HepG2 (cell line): ENCODE measurements around the gene STN1. TPM values are rescaled to one million over a fixed set of nuclear protein-coding genes. Genes with fewer than 3 reads are reported as not detected.

Experiments used
- ATAC-seq: fragments of 200-7000 bp; cut with Tn5 transposase; 3 replicates; pipeline ENCODE4 v1.9.1; 2020; ENCODE audit warnings: mild to moderate bottlenecking, moderate library complexity
- BruUV-seq: library from RNA; stranded (reverse); fragments of 400-500 nt; replicated peaks from 2 replicates; lab custom pipeline; 2021; lab: Mats Ljungman, UMichigan
- CTCF ChIA-PET: fragments of 300-600 bp; formaldehyde crosslinking; extraction: SDS; loops from one replicate; lab custom pipeline; 2021; ENCODE audit warnings: low total read pairs, inconsistent platforms, low intra/inter-chr PET ratio; lab: Yijun Ruan, JAX
- POLR2A ChIA-PET: fragments of 350-600 bp; sonication (Branson Sonifier 250); formaldehyde crosslinking; loops from one replicate; lab custom pipeline; 2020; ENCODE audit warnings: antibody characterized with exemption, inconsistent platforms; lab: Yijun Ruan, JAX
- DNase-seq: peaks from one replicate; pipeline ENCODE4 v3.0.0-alpha.2; 2015; ENCODE audit warnings: low spot score
- FAIRE-seq: peaks from 3 replicates; lab custom pipeline; 2011; peaks lifted over from hg19 to GRCh38; lab: Jason Lieb, UNC
- H2AFZ ChIP-seq: one replicate; pipeline ENCODE4 v1.6.1; 2011; ENCODE audit warnings: low read length, inconsistent platforms
- H3K27ac ChIP-seq: fragments of 300-600 bp; 3 replicates; pipeline ENCODE4 v1.8.0; 2011; ENCODE audit warnings: mixed run types, mild to moderate bottlenecking, mixed read lengths, low read length, inconsistent platforms; ENCODE audit not compliant: insufficient read depth; ENCODE audit errors: extremely low read length
- H3K27me3 ChIP-seq, 2 experiments: fragments of 200-600 bp in 1 of 2; 2 replicates in 1 of 2; 3 replicates in 1 of 2; pipeline versions ENCODE4 v1.6.0 to v1.8.0; 2011; ENCODE audit warnings: low read length in 2 of 2, mild to moderate bottlenecking in 2 of 2, moderate library complexity in 2 of 2, inconsistent platforms in 1 of 2; ENCODE audit not compliant: insufficient read depth in 2 of 2, control insufficient read depth in 1 of 2
- H3K36me3 ChIP-seq, 2 experiments: fragments of 200-600 bp in 1 of 2; replicated peaks in 1 of 2; 2 replicates in 1 of 2; 3 replicates in 1 of 2; pipeline versions ENCODE4 v1.5.1 to v1.8.0; 2011; ENCODE audit warnings: low read length in 2 of 2, inconsistent platforms in 1 of 2; ENCODE audit not compliant: insufficient read depth in 2 of 2, control insufficient read depth in 1 of 2
- H3K4me1 ChIP-seq: 2 replicates; pipeline ENCODE4 v1.5.1; 2012; ENCODE audit warnings: low read length, inconsistent platforms; ENCODE audit not compliant: insufficient read depth
- H3K4me2 ChIP-seq: 2 replicates; pipeline ENCODE4 v1.6.0; 2011; ENCODE audit warnings: low read depth, low read length, inconsistent platforms
- H3K4me3 ChIP-seq, 3 experiments: fragments of 200-600 bp in 1 of 3; sonication (generic), shearing (Covaris generic) in 1 of 3; replicated peaks in 1 of 3; 2 replicates each; pipeline ENCODE4 v1.5.1; 2011 to 2016; ENCODE audit warnings: low read length in 3 of 3, inconsistent platforms in 2 of 3, low read depth in 2 of 3, mild to moderate bottlenecking in 2 of 3, control low read depth in 1 of 3, mixed read lengths in 1 of 3; ENCODE audit not compliant: insufficient read depth in 1 of 3
- H3K79me2 ChIP-seq: one replicate; pipeline ENCODE4 v1.6.1; 2011; ENCODE audit warnings: low read length, inconsistent platforms; ENCODE audit not compliant: insufficient read depth
- H3K9ac ChIP-seq: 2 replicates; pipeline ENCODE4 v1.6.0; 2011; ENCODE audit warnings: mild to moderate bottlenecking, low read depth, low read length, inconsistent platforms; ENCODE audit not compliant: insufficient read depth
- H3K9me3 ChIP-seq: 2 replicates; pipeline ENCODE4 v1.5.1; 2012; ENCODE audit warnings: mild to moderate bottlenecking, low read length
- H4K20me1 ChIP-seq: 2 replicates; pipeline ENCODE4 v1.6.0; 2011; ENCODE audit warnings: inconsistent platforms, mild to moderate bottlenecking, low read length, moderate library complexity; ENCODE audit not compliant: insufficient read depth
- EP300 ChIP-seq, 3 experiments: sonication (generic) in 1 of 3; formaldehyde crosslinking in 1 of 3; IDR thresholded peaks; 2 replicates each; pipeline versions ENCODE4 v1.5.1 to v1.6.1; 2011 to 2020; ENCODE audit warnings: low read depth in 2 of 3, low read length in 2 of 3, borderline replicate concordance in 1 of 3, improper control_type of control experiment in 1 of 3, mild to moderate bottlenecking in 1 of 3, missing genetic modification reagents in 1 of 3, moderate library complexity in 1 of 3
- HNF1B ChIP-seq: sonication (generic); formaldehyde crosslinking; IDR thresholded peaks from 2 replicates; pipeline ENCODE4 v1.5.1; 2020; ENCODE audit warnings: mild to moderate bottlenecking, moderate library complexity, missing genetic modification reagents
- IRF1 ChIP-seq: sonication (generic); formaldehyde crosslinking; IDR thresholded peaks from 2 replicates; pipeline ENCODE4 v1.4.0; 2020; ENCODE audit warnings: low read depth, mild to moderate bottlenecking, missing genetic modification reagents
- KAT2B ChIP-seq: fragments of 150-350 bp; IDR thresholded peaks from 2 replicates; pipeline ENCODE4 v1.6.1; 2014; ENCODE audit warnings: low read depth, low read length, borderline replicate concordance
- MXI1 ChIP-seq: IDR thresholded peaks from 3 replicates; pipeline ENCODE4 v1.6.1; 2012; ENCODE audit warnings: low read depth, low read length, inconsistent platforms, borderline replicate concordance
- NR1H2 ChIP-seq: sonication (generic); formaldehyde crosslinking; IDR thresholded peaks from 2 replicates; pipeline ENCODE4 v1.8.1; 2022; ENCODE audit warnings: low read depth, missing genetic modification reagents, borderline replicate concordance
- POLR2G ChIP-seq: fragments of 200-400 bp; formaldehyde crosslinking; IDR thresholded peaks from 2 replicates; pipeline ENCODE4 v1.6.1; 2018; ENCODE audit warnings: mild to moderate bottlenecking, low read depth, low read length, moderate library complexity
- PRMT3 ChIP-seq: sonication (generic); formaldehyde crosslinking; IDR thresholded peaks from 2 replicates; pipeline ENCODE4 v1.8.1; 2022; ENCODE audit warnings: low read depth, mild to moderate bottlenecking, moderate library complexity, missing genetic modification reagents, borderline replicate concordance
- RXRA ChIP-seq: sonication (generic); formaldehyde crosslinking; IDR thresholded peaks from 2 replicates; pipeline ENCODE4 v1.5.1; 2020; ENCODE audit warnings: missing genetic modification reagents
- SP5 ChIP-seq: IDR thresholded peaks from 2 replicates; pipeline ENCODE4 v1.6.1; 2016; ENCODE audit warnings: low read depth, borderline replicate concordance
- ZMAT3 ChIP-seq: sonication (generic); formaldehyde crosslinking; conservative IDR thresholded peaks from 2 replicates; pipeline ENCODE4 v1.7.0; 2021; ENCODE audit warnings: missing genetic modification reagents
- ZNF251 ChIP-seq: sonication (generic); formaldehyde crosslinking; IDR thresholded peaks from 2 replicates; pipeline ENCODE4 v1.9.0; 2021; ENCODE audit warnings: mild to moderate bottlenecking, missing genetic modification reagents
- ZNF7 ChIP-seq: IDR thresholded peaks from 2 replicates; pipeline ENCODE4 v1.6.1; 2016; ENCODE audit warnings: missing biosample characterization, missing genetic modification reagents
- ZNF780A ChIP-seq: sonication (generic); formaldehyde crosslinking; IDR thresholded peaks from 2 replicates; pipeline ENCODE4 v1.8.0; 2022; ENCODE audit warnings: mild to moderate bottlenecking, missing genetic modification reagents, moderate library complexity
- WGBS: methylation state at CpG from one replicate; pipeline ENCODE4 v1.1.6; 2017; ENCODE audit warnings: low lambda C conversion rate; 5-methylcytosine and 5-hydroxymethylcytosine counted together
- in situ Hi-C: cut with HindIII; loops from 2 replicates; pipeline ENCODE4 v1.10.0; 2017; ENCODE audit warnings: low pct_unique_long_range_greater_than_20kb; ENCODE audit not compliant: extremely low pct_ligation_motif_present
- intact Hi-C: fragments of 100-400 bp; cut with micrococcal nuclease; formaldehyde crosslinking; loops from one replicate; pipeline ENCODE4 v1.10.0; 2022; ENCODE audit not compliant: unreplicated experiment
- polyA plus RNA-seq, 8 experiments: library from polyadenylated mRNA; depleted of rRNA in 3 of 8; stranded (reverse) in 7 of 8; unstranded in 1 of 8; fragments of >200 nt; fragmentation: Illumina TruSeq in 4 of 8; extraction: Trizol in 4 of 8; gene quantifications; 2 replicates each; pipeline versions ENCODE4 v1.2.1 to v1.2.3, GENCODE V29; 2011 to 2016; ENCODE audit warnings: low read depth in 4 of 8, missing spikeins in 1 of 8, mixed read lengths in 1 of 8; ENCODE audit not compliant: insufficient read depth in 1 of 8
- total RNA-seq, 5 experiments: library from RNA; depleted of rRNA; stranded (reverse); fragments of >200 nt; fragmentation: Illumina TruSeq; extraction: Trizol; gene quantifications; 2 replicates each; pipeline ENCODE4 v1.2.3, GENCODE V29; 2016; ENCODE audit warnings: low read depth in 1 of 5

Gene STN1
- total and polyA plus RNA-seq, 2 of the 13 experiments (the other 11 are each of a cell fraction or from before 2014, with no cell fraction given), result 17.6 to 22.7 TPM

- intact Hi-C loops (no loop called here), in situ Hi-C loops (no loop called here)
- FAIRE-seq (no peak), DNase-seq (no peak), ATAC-seq (no peak)
- Histone ChIP-seq H3K27me3 (no peaks in the 10 kb centered on the region), H3K4me3 (no peak overlapping the region), H3K36me3 (no peaks in the 10 kb centered on the region), H4K20me1 (no peaks in the 10 kb centered on the region), H3K27ac (no peak overlapping the region), H3K9ac (no peak overlapping the region), H3K4me2 (no peak overlapping the region), H3K79me2 (no peaks in the 10 kb centered on the region), H3K9me3 (no peaks in the 10 kb centered on the region), H2AFZ (no peak overlapping the region), H3K4me1 (no peaks in the 10 kb centered on the region)
- 75% methylated on average over 1 of the region's 1 CpG for WGBS
- TF ChIP-seq ZNF780A, result no peak
- TF ChIP-seq IRF1 (CRISPR knock-in tag), result no peak
- TF ChIP-seq ZNF7 (CRISPR knock-in tag), result no peak
- TF ChIP-seq MXI1, result no peak
- TF ChIP-seq RXRA (CRISPR knock-in tag), result no peak
- no peak for TF ChIP-seq KAT2B
- ChIA-PET POLR2A (interaction anchor here (0.7 kb wide), 1 partner anchor 156 kb away, joined by 3 read pairs; no protein-coding TSS in a partner anchor), CTCF (no interaction called here)
- BruUV-seq, result no TSS peak
Measured at GRCh38 chr10:103868200-103868599, 49.8 kb downstream of the STN1 start.

- TF ChIP-seq ZNF251 (CRISPR knock-in tag), result no peak
- TF ChIP-seq PRMT3 (CRISPR knock-in tag), result no peak
- no peak for TF ChIP-seq ZMAT3 (CRISPR knock-in tag)
- TF ChIP-seq NR1H2 (CRISPR knock-in tag), result no peak
- TF ChIP-seq POLR2G, result no peak
- TF ChIP-seq HNF1B (CRISPR knock-in tag), result no peak
- TF ChIP-seq EP300 (IDR thresholded peaks at IDR 0.05; ENCODE audit: low read depth in 2 of 2, low read length in 2 of 2), result no peak
- no peak for TF ChIP-seq EP300 (CRISPR knock-in tag; IDR thresholded peaks at IDR 0.05; ENCODE audit: borderline replicate concordance)
- TF ChIP-seq SP5 (CRISPR knock-in tag), result no peak
- TF ChIP-seq ZNF7 (CRISPR knock-in tag), result no peak
- ChIA-PET CTCF (interaction anchor here (0.7 kb wide), 1 partner anchor 149 kb away, joined by 4 read pairs; no protein-coding TSS in a partner anchor), POLR2A (no interaction called here)
- DNase-seq (no peak), ATAC-seq (no peak), FAIRE-seq (no peak)
- Histone ChIP-seq H2AFZ (no peak overlapping the region), H3K79me2 (no peaks in the 10 kb centered on the region), H3K9ac (no peak overlapping the region), H3K36me3 (no peaks in the 10 kb centered on the region), H3K4me3 (no peak overlapping the region), H3K4me1 (peaks cover 30% of the 10 kb centered on the region), H3K27me3 (no peaks in the 10 kb centered on the region), H3K27ac (no peak overlapping the region), H3K9me3 (no peaks in the 10 kb centered on the region), H3K4me2 (no peak overlapping the region), H4K20me1 (no peaks in the 10 kb centered on the region)
- WGBS, result 40% methylated on average over 1 of the region's 1 CpG
- in situ Hi-C loops (no loop called here), intact Hi-C loops (no loop called here)
- no TSS peak for BruUV-seq
Measured at GRCh38 chr10:103861505-103861904, 56.5 kb downstream of the STN1 start.
